ENCODE results near the gene OLFM1. TPM values are rescaled to one million over a fixed set of nuclear protein-coding genes. Genes with fewer than 3 reads are reported as not detected.

The OLFM1 gene
- 49.3 and 50.9 TPM in 2 replicates for total RNA-seq (2014; rRNA removed; shearing (Covaris generic))
- polyA plus RNA-seq (2015; cell fraction: cytosol; rRNA removed): 71.8 and 81.0 TPM in 2 replicates
- 9.3 and 34.5 TPM in 2 replicates for polyA plus RNA-seq (2015; cell fraction: nucleus; rRNA removed)

GRCh38 chr9:135087489-135087792 is at the start of gene OLFM1:
OLFM1 (plus strand) TSS chr9:135087668; CDS start chr9:135087990, 322 bp downstream.
- DNase-seq (ENCODE audit: low read depth, low spot score): peak; percentile 81
- in situ Hi-C loops (cut with HindIII; ENCODE audit: low pct_unique_long_range_greater_than_20kb, low sequenced_read_pairs): no loop called here

GRCh38 chr9:135038331-135038730 is 49.1 kb upstream of the OLFM1 start:
- DNase-seq (ENCODE audit: low read depth, low spot score): no peak
- in situ Hi-C loops (cut with HindIII; ENCODE audit: low pct_unique_long_range_greater_than_20kb, low sequenced_read_pairs): no loop called here

- in situ Hi-C loops (cut with HindIII; ENCODE audit: low pct_unique_long_range_greater_than_20kb, low sequenced_read_pairs): no loop called here
- no peak for DNase-seq (ENCODE audit: low read depth, low spot score)
Measured at GRCh38 chr9:135038826-135039225, 48.6 kb upstream of the OLFM1 start.

- no peak for DNase-seq (ENCODE audit: low read depth, low spot score)
- in situ Hi-C loops (cut with HindIII; ENCODE audit: low pct_unique_long_range_greater_than_20kb, low sequenced_read_pairs): no loop called here
Measured at GRCh38 chr9:135039266-135039870, 48.1 kb upstream of the OLFM1 start.

GRCh38 chr9:135039916-135040645 is 47.4 kb upstream of the OLFM1 start:
- no peak for DNase-seq (ENCODE audit: low read depth, low spot score)
- in situ Hi-C loops (cut with HindIII; ENCODE audit: low pct_unique_long_range_greater_than_20kb, low sequenced_read_pairs): no loop called here

GRCh38 chr9:135040892-135041291 is 46.6 kb upstream of the OLFM1 start:
- in situ Hi-C loops (cut with HindIII; ENCODE audit: low pct_unique_long_range_greater_than_20kb, low sequenced_read_pairs): no loop called here
- no peak for DNase-seq (ENCODE audit: low read depth, low spot score)

GRCh38 chr9:135043345-135043744 is 44.1 kb upstream of the OLFM1 start:
- no peak for DNase-seq (ENCODE audit: low read depth, low spot score)
- in situ Hi-C loops (cut with HindIII; ENCODE audit: low pct_unique_long_range_greater_than_20kb, low sequenced_read_pairs): no loop called here

- in situ Hi-C loops (cut with HindIII; ENCODE audit: low pct_unique_long_range_greater_than_20kb, low sequenced_read_pairs): no loop called here
- DNase-seq (ENCODE audit: low read depth, low spot score): no peak
Measured at GRCh38 chr9:135045264-135045927, 42.1 kb upstream of the OLFM1 start.

- DNase-seq (ENCODE audit: low read depth, low spot score): no peak
- in situ Hi-C loops (cut with HindIII; ENCODE audit: low pct_unique_long_range_greater_than_20kb, low sequenced_read_pairs): no loop called here
Measured at GRCh38 chr9:135045928-135046738, 41.3 kb upstream of the OLFM1 start.

GRCh38 chr9:135046739-135047350 is 40.6 kb upstream of the OLFM1 start:
- DNase-seq (ENCODE audit: low read depth, low spot score): no peak
- in situ Hi-C loops (cut with HindIII; ENCODE audit: low pct_unique_long_range_greater_than_20kb, low sequenced_read_pairs): no loop called here

- no peak for DNase-seq (ENCODE audit: low read depth, low spot score)
- in situ Hi-C loops (cut with HindIII; ENCODE audit: low pct_unique_long_range_greater_than_20kb, low sequenced_read_pairs): no loop called here
Measured at GRCh38 chr9:135047521-135047920, 39.9 kb upstream of the OLFM1 start.

GRCh38 chr9:135048046-135048757 is 39.3 kb upstream of the OLFM1 start:
- in situ Hi-C loops (cut with HindIII; ENCODE audit: low pct_unique_long_range_greater_than_20kb, low sequenced_read_pairs): no loop called here
- no peak for DNase-seq (ENCODE audit: low read depth, low spot score)

GRCh38 chr9:135048758-135049444 is 38.6 kb upstream of the OLFM1 start:
- in situ Hi-C loops (cut with HindIII; ENCODE audit: low pct_unique_long_range_greater_than_20kb, low sequenced_read_pairs): no loop called here
- DNase-seq (ENCODE audit: low read depth, low spot score): no peak

GRCh38 chr9:135049460-135049859 is 38.0 kb upstream of the OLFM1 start:
- no peak for DNase-seq (ENCODE audit: low read depth, low spot score)
- in situ Hi-C loops (cut with HindIII; ENCODE audit: low pct_unique_long_range_greater_than_20kb, low sequenced_read_pairs): no loop called here

GRCh38 chr9:135050072-135050990 is 37.1 kb upstream of the OLFM1 start:
- in situ Hi-C loops (cut with HindIII; ENCODE audit: low pct_unique_long_range_greater_than_20kb, low sequenced_read_pairs): no loop called here
- no peak for DNase-seq (ENCODE audit: low read depth, low spot score)
